AG09309 (cell line): ENCODE data around the gene GNG12.

Experiments used
- DNase-seq: peaks from one replicate; pipeline ENCODE4 v3.0.0-alpha.2; 2010; ENCODE audit warnings: low read depth
- H3K4me3 ChIP-seq: 2 replicates; pipeline ENCODE4 v1.5.1; 2011; ENCODE audit warnings: mild to moderate bottlenecking, low read depth, low read length, moderate library complexity; ENCODE audit not compliant: control insufficient read depth
- TF ChIP-seq, protein P1 (sequence below): IDR thresholded peaks from 2 replicates; pipeline ENCODE4 v1.5.1; 2011; ENCODE audit warnings: mild to moderate bottlenecking, low read depth, low read length, inconsistent platforms; ENCODE audit not compliant: insufficient read depth, control insufficient read depth; ENCODE audit errors: missing control alignments

The GNG12 gene

DNA sequence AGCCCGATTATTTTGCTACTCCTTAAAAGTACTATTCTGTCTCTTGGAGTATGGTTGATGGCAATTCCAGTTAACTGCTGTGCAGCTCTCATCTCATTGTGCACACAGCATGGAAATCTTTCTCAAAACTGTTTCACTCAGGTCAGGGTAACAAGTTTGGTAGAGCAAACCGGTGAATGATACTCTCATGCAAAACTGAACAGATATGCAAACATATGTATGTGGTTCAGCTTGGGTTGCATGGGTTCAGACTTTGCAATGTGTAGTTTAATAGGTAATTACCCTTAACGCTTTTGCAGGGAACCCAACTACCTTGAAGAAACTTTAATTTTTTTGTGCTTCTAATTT is 146.1 kb downstream of the GNG12 start:
- no peak for DNase-seq
- peak overlapping the region; percentile 98 for H3K4me3 ChIP-seq
- TF ChIP-seq, protein P1, sequence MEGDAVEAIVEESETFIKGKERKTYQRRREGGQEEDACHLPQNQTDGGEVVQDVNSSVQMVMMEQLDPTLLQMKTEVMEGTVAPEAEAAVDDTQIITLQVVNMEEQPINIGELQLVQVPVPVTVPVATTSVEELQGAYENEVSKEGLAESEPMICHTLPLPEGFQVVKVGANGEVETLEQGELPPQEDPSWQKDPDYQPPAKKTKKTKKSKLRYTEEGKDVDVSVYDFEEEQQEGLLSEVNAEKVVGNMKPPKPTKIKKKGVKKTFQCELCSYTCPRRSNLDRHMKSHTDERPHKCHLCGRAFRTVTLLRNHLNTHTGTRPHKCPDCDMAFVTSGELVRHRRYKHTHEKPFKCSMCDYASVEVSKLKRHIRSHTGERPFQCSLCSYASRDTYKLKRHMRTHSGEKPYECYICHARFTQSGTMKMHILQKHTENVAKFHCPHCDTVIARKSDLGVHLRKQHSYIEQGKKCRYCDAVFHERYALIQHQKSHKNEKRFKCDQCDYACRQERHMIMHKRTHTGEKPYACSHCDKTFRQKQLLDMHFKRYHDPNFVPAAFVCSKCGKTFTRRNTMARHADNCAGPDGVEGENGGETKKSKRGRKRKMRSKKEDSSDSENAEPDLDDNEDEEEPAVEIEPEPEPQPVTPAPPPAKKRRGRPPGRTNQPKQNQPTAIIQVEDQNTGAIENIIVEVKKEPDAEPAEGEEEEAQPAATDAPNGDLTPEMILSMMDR: no peak

DNA sequence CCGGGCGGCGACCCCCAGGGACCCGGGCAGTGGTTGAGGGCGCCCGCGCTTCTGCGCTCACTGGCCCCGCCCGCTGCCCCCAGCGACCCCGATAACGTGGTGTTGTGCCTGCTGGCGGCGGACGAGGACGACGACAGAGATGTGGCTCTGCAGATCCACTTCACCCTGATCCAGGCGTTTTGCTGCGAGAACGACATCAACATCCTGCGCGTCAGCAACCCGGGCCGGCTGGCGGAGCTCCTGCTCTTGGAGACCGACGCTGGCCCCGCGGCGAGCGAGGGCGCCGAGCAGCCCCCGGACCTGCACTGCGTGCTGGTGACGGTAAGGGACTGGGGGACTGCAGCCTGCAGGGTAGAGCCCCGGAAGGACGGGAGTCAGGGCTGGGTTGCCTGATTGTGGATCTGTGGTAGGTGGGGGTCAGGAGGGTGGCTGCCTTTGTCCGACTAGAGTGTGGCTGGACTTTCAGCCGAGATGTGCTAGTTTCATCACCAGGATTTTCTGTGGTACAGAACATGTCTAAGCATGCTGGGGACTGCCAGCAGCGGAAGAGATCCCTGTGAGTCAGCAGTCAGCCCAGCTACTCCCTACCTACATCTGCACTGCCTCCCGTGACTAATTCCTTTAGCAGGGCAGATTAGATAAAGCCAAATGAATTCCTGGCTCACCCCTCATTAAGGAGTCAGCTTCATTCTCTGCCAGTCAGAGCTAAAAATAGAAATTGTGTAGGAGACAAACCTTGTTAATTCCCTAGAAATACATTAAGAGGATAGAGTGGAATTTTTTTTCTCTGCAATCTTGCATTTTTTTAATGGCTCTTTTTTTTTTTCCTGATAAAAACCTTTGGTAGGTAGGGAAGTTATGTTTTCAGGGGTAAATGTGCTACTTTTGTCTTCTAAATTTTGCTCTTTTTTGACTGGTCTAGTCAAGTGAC is 146.7 kb downstream of the GNG12 start:
- TF ChIP-seq, protein P1: no peak
- H3K4me3 ChIP-seq: peak overlapping the region; percentile 98
- peak; percentile 99 for DNase-seq

DNA sequence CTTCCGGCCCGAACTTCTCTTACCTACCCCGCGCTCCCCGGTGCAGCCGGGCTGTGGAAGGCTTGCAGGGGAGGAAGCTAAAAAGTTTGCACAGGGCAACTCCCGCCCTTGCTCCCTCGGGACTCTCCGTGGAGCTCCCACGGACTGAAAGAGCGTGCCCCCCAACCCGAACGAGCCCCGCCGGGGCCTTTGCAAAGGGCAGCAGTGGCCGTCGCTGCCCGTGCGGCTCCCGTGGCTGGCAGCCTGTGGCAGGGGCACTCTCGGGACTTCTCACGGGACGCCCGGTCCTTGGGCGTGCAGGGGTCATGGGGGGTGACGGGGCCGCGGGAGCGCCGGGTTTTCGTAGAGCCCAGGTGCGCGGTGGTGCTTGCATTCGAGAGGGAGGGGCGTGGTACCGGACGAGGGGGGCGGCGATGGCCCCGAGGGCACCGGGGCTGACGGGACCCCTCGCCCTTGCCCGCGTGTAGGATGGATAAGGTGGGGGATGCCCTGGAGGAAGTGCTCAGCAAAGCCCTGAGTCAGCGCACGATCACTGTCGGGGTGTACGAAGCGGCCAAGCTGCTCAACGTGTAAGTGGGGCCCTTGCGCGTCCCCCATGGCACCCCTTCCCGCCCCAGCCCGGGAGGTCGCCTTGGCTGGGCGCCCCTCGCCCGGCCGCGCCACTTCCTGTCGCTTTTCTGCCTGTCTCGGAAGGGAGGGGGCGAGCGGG is 147.6 kb downstream of the GNG12 start:
- DNase-seq: no peak
- TF ChIP-seq, protein P1: no peak
- peak overlapping the region; percentile 98 for H3K4me3 ChIP-seq

DNA sequence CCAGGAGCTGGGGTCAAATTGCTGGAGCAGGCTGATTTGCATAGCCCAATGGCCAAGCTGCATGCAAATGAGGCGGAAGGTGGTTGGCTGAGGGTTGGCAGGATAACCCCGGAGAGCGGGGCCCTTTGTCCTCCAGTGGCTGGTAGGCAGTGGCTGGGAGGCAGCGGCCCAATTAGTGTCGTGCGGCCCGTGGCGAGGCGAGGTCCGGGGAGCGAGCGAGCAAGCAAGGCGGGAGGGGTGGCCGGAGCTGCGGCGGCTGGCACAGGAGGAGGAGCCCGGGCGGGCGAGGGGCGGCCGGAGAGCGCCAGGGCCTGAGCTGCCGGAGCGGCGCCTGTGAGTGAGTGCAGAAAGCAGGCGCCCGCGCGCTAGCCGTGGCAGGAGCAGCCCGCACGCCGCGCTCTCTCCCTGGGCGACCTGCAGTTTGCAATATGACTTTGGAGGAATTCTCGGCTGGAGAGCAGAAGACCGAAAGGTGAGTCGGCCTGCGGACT is 148.2 kb downstream of the GNG12 start, which contains the start of gene GADD45A:
TSS of gene GADD45A (plus strand) at position 135 of the 491 bp plus-strand sequence. CDS start at position 429, 294 bp downstream.
- peak within 1 kb of the TSS; percentile 98 for H3K4me3 ChIP-seq
- DNase-seq: peak; percentile 99
- TF ChIP-seq, protein P1: no peak

DNA sequence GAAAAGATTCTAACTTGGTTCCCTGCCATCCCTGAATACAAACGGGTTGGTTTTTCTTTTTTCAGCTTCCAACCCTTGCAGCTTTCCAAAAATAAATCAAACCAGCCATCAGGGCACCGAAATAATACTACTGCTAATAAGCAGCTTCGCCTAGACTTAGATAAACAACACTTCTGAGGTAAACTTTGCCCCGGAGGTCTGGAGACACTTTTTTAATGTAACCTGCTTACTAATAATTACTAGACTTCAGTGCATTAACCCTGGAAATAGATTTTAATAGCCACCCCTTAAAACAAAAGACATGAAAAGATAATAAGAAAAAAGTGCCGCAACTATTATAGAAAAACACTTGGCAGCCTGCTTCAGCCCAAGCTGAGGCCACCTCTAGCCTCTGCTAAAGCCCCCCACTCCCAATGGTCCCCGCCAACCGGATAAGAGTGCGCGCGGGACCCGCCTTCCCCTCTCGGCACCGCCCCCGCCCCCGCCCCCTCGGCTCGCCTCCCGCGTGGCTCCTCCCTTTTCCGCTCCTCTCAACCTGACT is 148.7 kb downstream of the GNG12 start:
- DNase-seq: no peak
- TF ChIP-seq, protein P1: no peak
- H3K4me3 ChIP-seq: peak overlapping the region; percentile 39

DNA sequence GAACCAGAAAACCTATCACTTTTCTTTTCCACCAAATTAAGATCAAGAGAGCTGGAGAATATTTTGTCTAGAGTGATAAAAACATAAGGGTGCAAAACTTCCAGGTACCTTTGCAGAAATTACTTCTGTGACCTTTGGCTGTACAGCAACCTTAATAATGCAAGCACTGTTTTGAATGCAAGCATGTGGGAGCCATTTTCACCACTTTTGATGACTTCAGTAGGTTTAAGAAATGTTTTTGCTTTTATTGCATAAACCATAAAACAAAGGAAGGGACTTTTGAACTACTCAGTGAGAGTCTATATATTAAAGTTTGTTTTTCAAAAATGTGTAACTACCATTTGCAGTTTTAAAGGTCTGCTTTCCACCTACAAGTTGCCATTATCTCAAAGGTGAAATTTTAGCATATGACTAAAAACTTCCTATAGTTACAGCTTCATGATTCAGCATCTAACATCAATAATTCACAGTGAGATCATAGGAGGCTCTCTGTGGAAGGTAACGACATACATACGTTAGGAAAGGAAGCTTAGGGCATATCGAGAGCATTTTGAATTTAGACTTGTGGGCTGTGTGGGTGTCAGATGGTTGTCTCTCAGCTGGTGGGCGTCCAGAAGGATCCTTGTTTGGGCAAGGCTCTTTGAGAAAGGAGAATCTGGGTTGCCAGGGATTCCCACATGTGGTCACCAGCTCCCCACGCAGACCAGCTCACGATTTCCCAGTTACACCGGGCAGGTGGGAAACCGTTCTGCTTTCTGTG is 149.3 kb downstream of the GNG12 start:
- no peak for DNase-seq
- TF ChIP-seq, protein P1: no peak
- H3K4me3 ChIP-seq: peak overlapping the region; percentile 39
